Measurements from ENCODE around the gene APOC1. TPM values are rescaled to one million over a fixed set of nuclear protein-coding genes. Genes with fewer than 3 reads are reported as not detected.
"Not testable (repeated sequence)": the region's sequence is repeated elsewhere in the genome, so short reads cannot be mapped to it uniquely, and the experiment has no call there.

Gene APOC1
- total RNA-seq, 1 donor from 2014 or later = 0.79 TPM

GRCh38 chr19:44887648-44888047 is 26.8 kb upstream of the APOC1 start:
- Histone ChIP-seq H3K36me3 (ENCODE audit: control insufficient read depth, insufficient read depth, low read length) (peaks cover 5% of the 10 kb centered on the region), H3K4me3 (ENCODE audit: low read depth, low read length) (no peak overlapping the region), H3K27me3 (ENCODE audit: control insufficient read depth, insufficient read depth, low read length) (no peaks in the 10 kb centered on the region)
- DNase-seq (ENCODE audit: low read depth) = no peak
- no peak for TF ChIP-seq CTCF (IDR thresholded peaks at IDR 0.05; ENCODE audit: insufficient read depth, low read length, severe bottlenecking)
- FAIRE-seq = no peak

- FAIRE-seq = peak; percentile 92
- H3K27me3 ChIP-seq (ENCODE audit: control insufficient read depth, insufficient read depth, low read length); DNase-seq (ENCODE audit: low read depth); H3K4me3 ChIP-seq (ENCODE audit: low read depth, low read length): not testable (repeated sequence)
- H3K36me3 ChIP-seq (ENCODE audit: control insufficient read depth, insufficient read depth, low read length) = peaks cover 12% of the 10 kb centered on the region
Measured at GRCh38 chr19:44888335-44888734, 26.1 kb upstream of the APOC1 start.

- H3K4me3 ChIP-seq (ENCODE audit: low read depth, low read length) = peak overlapping the region; percentile 47
- H3K36me3 ChIP-seq (ENCODE audit: control insufficient read depth, insufficient read depth, low read length) = peaks cover 18% of the 10 kb centered on the region
- no peak for FAIRE-seq
- no peaks in the 10 kb centered on the region for H3K27me3 ChIP-seq (ENCODE audit: control insufficient read depth, insufficient read depth, low read length)
- no peak for TF ChIP-seq CTCF (IDR thresholded peaks at IDR 0.05; ENCODE audit: insufficient read depth, low read length, severe bottlenecking)
- no peak for DNase-seq (ENCODE audit: low read depth)
Measured at GRCh38 chr19:44889830-44890365, 24.5 kb upstream of the APOC1 start.

- Histone ChIP-seq H3K36me3 (ENCODE audit: control insufficient read depth, insufficient read depth, low read length) (peaks cover 24% of the 10 kb centered on the region), H3K27me3 (ENCODE audit: control insufficient read depth, insufficient read depth, low read length) (no peaks in the 10 kb centered on the region), H3K4me3 (ENCODE audit: low read depth, low read length) (peak overlapping the region; percentile 47)
- DNase-seq (ENCODE audit: low read depth) (peak; percentile 99), FAIRE-seq (peak; percentile 97)
- no peak for TF ChIP-seq CTCF (IDR thresholded peaks at IDR 0.05; ENCODE audit: insufficient read depth, low read length, severe bottlenecking)
Measured at GRCh38 chr19:44890366-44891015, 23.9 kb upstream of the APOC1 start.

GRCh38 chr19:44891016-44891882 is 23.2 kb upstream of the APOC1 start, which contains the start of gene TOMM40:
Gene TOMM40, plus strand, starts transcription at chr19:44891254. Its CDS starts 162 bp downstream, at chr19:44891416.
- no peaks in the 10 kb centered on the region for H3K27me3 ChIP-seq (ENCODE audit: control insufficient read depth, insufficient read depth, low read length)
- DNase-seq (ENCODE audit: low read depth) (peak; percentile 98), FAIRE-seq (no peak)
- TF ChIP-seq CTCF (IDR thresholded peaks at IDR 0.05; ENCODE audit: insufficient read depth, low read length, severe bottlenecking) = no peak
- H3K4me3 ChIP-seq (ENCODE audit: low read depth, low read length) = peak within 1 kb of the TSS; percentile 80
- peaks cover 29% of the 10 kb centered on the region for H3K36me3 ChIP-seq (ENCODE audit: control insufficient read depth, insufficient read depth, low read length)

- DNase-seq (ENCODE audit: low read depth) = no peak
Measured at GRCh38 chr19:44892932-44893331, 21.5 kb upstream of the APOC1 start.

More at GRCh38 chr19:44892932-44893331, 21.5 kb upstream of the APOC1 start:
- Histone ChIP-seq H3K27me3 (ENCODE audit: control insufficient read depth, insufficient read depth, low read length) (no peaks in the 10 kb centered on the region), H3K36me3 (ENCODE audit: control insufficient read depth, insufficient read depth, low read length) (peaks cover 34% of the 10 kb centered on the region), H3K4me3 (ENCODE audit: low read depth, low read length) (no peak overlapping the region)
- TF ChIP-seq CTCF (IDR thresholded peaks at IDR 0.05; ENCODE audit: insufficient read depth, low read length, severe bottlenecking) = no peak
- no peak for FAIRE-seq

Measured in bronchial epithelial cell (primary cell).